Neuronal stem cell (in vitro differentiated cells): ENCODE results near the gene MARK3.

Experiments used
- DNase-seq: peaks from one replicate; pipeline ENCODE4 v3.0.0-alpha.2; 2013; ENCODE audit warnings: low spot score
- H2AFZ ChIP-seq: one replicate; pipeline ENCODE4 v1.6.1; 2013; ENCODE audit warnings: mild to moderate bottlenecking, low read length, inconsistent platforms
- H2AK5ac ChIP-seq: 2 replicates; pipeline ENCODE4 v1.6.1; 2013; ENCODE audit warnings: low read depth, mild to moderate bottlenecking, inconsistent platforms, low read length, moderate library complexity, mixed read lengths
- H2BK120ac ChIP-seq: 2 replicates; pipeline ENCODE4 v1.6.1; 2013; ENCODE audit warnings: low read depth, mild to moderate bottlenecking, inconsistent platforms, low read length, moderate library complexity, mixed read lengths
- H2BK12ac ChIP-seq: one replicate; pipeline ENCODE4 v1.6.1; 2013; ENCODE audit warnings: low read length, inconsistent platforms
- H2BK15ac ChIP-seq: 2 replicates; pipeline ENCODE4 v1.6.1; 2013; ENCODE audit warnings: mild to moderate bottlenecking, low read length, inconsistent platforms, mixed read lengths
- H2BK5ac ChIP-seq: one replicate; pipeline ENCODE4 v1.6.1; 2013; ENCODE audit warnings: inconsistent platforms, mild to moderate bottlenecking, low read length, moderate library complexity
- H3K14ac ChIP-seq: one replicate; pipeline ENCODE4 v1.6.1; 2013; ENCODE audit warnings: low read length, inconsistent platforms
- H3K18ac ChIP-seq: 2 replicates; pipeline ENCODE4 v1.6.1; 2013; ENCODE audit warnings: low read length, inconsistent platforms
- H3K23ac ChIP-seq: 2 replicates; pipeline ENCODE4 v1.6.1; 2013; ENCODE audit warnings: low read depth, mild to moderate bottlenecking, mixed read lengths, low read length, inconsistent platforms; ENCODE audit not compliant: poor library complexity
- H3K27ac ChIP-seq: replicated peaks from 3 replicates; pipeline ENCODE4 v1.5.1; 2013; ENCODE audit warnings: low read length, inconsistent platforms
- H3K27me3 ChIP-seq, 3 experiments: 2 replicates each; pipeline ENCODE4 v1.6.1; 2013; ENCODE audit warnings: low read length in 3 of 3, mild to moderate bottlenecking in 2 of 3, inconsistent platforms in 1 of 3, low read depth in 1 of 3, mixed read lengths in 1 of 3, moderate library complexity in 1 of 3; ENCODE audit not compliant: control insufficient read depth in 3 of 3, insufficient read depth in 3 of 3
- H3K36me3 ChIP-seq, 2 donors: replicated peaks in 1 of 2; 2 replicates each; pipeline ENCODE4 v1.6.1; 2013; ENCODE audit warnings: low read length in 2 of 2; ENCODE audit not compliant: control insufficient read depth in 2 of 2, insufficient read depth in 2 of 2
- H3K4ac ChIP-seq: 2 replicates; pipeline ENCODE4 v1.6.1; 2013; ENCODE audit warnings: inconsistent platforms, mild to moderate bottlenecking, low read length, moderate library complexity
- H3K4me1 ChIP-seq, 2 donors: 1 replicate in 1 of 2; 2 replicates in 1 of 2; pipeline ENCODE4 v1.6.1; 2013; ENCODE audit warnings: low read length in 2 of 2, low read depth in 1 of 2; ENCODE audit not compliant: control insufficient read depth in 2 of 2, insufficient read depth in 1 of 2
- H3K4me2 ChIP-seq: one replicate; pipeline ENCODE4 v1.6.1; 2013; ENCODE audit warnings: mild to moderate bottlenecking, low read length, inconsistent platforms; ENCODE audit not compliant: insufficient read depth, poor library complexity, severe bottlenecking
- H3K4me3 ChIP-seq, 2 donors: 2 replicates each; pipeline ENCODE4 v1.5.1; 2013; ENCODE audit warnings: low read length in 2 of 2, mild to moderate bottlenecking in 2 of 2, inconsistent platforms in 1 of 2, moderate library complexity in 1 of 2
- H3K79me1 ChIP-seq: one replicate; pipeline ENCODE4 v1.6.1; 2013; ENCODE audit warnings: low read depth, mild to moderate bottlenecking, inconsistent platforms, low read length, moderate library complexity
- H3K9ac ChIP-seq: one replicate; pipeline ENCODE4 v1.6.1; 2013; ENCODE audit warnings: mild to moderate bottlenecking, low read depth, low read length, inconsistent platforms; ENCODE audit not compliant: poor library complexity
- H3K9me3 ChIP-seq, 2 donors: replicated peaks in 1 of 2; 2 replicates each; pipeline versions ENCODE3 to v1.6.1; 2013; ENCODE audit warnings: low read length in 2 of 2, mild to moderate bottlenecking in 2 of 2, inconsistent platforms in 1 of 2, low read depth in 1 of 2, mixed read lengths in 1 of 2, moderate library complexity in 1 of 2; ENCODE audit not compliant: control insufficient read depth in 2 of 2, insufficient read depth in 1 of 2
- H4K8ac ChIP-seq: one replicate; pipeline ENCODE4 v1.6.1; 2013; ENCODE audit warnings: low read depth, mild to moderate bottlenecking, inconsistent platforms, low read length, moderate library complexity
- H4K91ac ChIP-seq: one replicate; pipeline ENCODE4 v1.6.1; 2013; ENCODE audit warnings: low read length, low read depth, mild to moderate bottlenecking, inconsistent platforms; ENCODE audit not compliant: poor library complexity
- WGBS, 2 donors: extraction: QIAGEN DNeasy Blood & Tissue Kit; methylation state at CpG; one replicate each; pipeline ENCODE4 v1.1.7; 2013; ENCODE audit warnings: missing lambda C conversion rate in 2 of 2, mixed read lengths in 1 of 2; ENCODE audit not compliant: insufficient read length in 2 of 2, insufficient replicate concordance in 1 of 2; ENCODE audit errors: extremely low coverage in 2 of 2; 5-methylcytosine and 5-hydroxymethylcytosine counted together

The MARK3 gene

DNA sequence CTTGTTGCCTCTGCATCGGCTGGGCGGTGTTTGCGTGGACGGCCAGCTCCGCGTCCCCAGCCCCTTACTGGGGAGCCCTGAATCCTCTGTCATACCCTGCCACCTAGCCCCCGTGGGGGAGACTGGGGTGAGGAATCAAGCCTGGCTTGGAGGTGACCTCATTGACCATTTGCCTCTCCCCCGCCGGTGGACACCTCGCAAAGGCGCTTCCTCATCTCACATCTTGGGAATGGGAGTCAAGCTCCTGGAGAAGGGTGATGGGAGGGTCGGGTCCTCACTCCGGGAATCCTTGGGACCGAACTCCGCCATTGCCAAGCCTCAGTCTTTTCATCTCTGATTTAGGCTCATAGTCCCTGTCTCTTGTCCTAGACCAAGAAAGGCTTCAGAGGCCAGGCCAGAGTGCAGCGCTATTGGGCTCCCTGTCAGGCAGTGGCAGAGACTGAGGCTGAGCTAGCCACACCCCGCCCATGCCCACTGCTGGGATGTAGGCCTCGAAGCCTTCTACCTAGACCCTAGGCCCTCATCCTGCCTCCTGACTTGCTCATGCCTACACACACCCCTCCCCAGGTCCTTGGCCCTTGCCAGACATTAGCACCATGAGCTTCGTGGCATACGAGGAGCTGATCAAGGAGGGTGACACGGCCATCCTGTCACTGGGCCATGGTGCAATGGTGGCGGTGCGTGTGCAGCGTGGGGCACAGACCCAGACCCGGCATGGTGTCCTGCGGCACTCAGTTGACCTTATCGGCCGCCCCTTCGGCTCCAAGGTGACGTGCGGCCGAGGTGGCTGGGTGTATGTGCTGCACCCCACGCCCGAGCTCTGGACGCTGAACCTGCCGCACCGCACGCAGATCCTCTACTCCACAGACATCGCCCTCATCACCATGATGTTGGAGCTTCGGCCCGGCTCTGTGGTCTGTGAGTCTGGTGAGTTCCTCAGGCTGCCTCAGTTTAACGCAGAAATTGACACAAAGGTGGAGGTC, 144.5 kb downstream of the MARK3 start:
- Histone ChIP-seq H3K9ac (peak overlapping the region; percentile 84), H3K4me3 (peak overlapping the region; percentile 94 to 98), H3K79me1 (peaks cover 14% of the 10 kb centered on the region), H3K27me3 (no peaks in the 10 kb centered on the region), H3K27ac (no peak overlapping the region), H3K4ac (no peak overlapping the region), H3K36me3 (peaks cover 0 to 17% of the 10 kb centered on the region in 2 donors), H3K23ac (peak overlapping the region; percentile 89), H3K18ac (peak overlapping the region; percentile 15), H2AFZ (peak overlapping the region; percentile 83), H4K8ac (no peak overlapping the region), H2BK15ac (no peak overlapping the region), H2BK12ac (no peak overlapping the region), H2BK120ac (peak overlapping the region; percentile 54), H3K4me2 (peak overlapping the region; percentile 90), H4K91ac (no peak overlapping the region), H3K4me1 (peaks cover 13 to 24% of the 10 kb centered on the region in 2 donors), H3K9me3 (no peaks in the 10 kb centered on the region), H2BK5ac (peak overlapping the region; percentile 75), H3K14ac (peak overlapping the region; percentile 39), H2AK5ac (peak overlapping the region; percentile 76)
- WGBS, 2 donors, result no CpG with 5 or more reads among the region's 42 CpGs
- DNase-seq, result no peak

DNA sequence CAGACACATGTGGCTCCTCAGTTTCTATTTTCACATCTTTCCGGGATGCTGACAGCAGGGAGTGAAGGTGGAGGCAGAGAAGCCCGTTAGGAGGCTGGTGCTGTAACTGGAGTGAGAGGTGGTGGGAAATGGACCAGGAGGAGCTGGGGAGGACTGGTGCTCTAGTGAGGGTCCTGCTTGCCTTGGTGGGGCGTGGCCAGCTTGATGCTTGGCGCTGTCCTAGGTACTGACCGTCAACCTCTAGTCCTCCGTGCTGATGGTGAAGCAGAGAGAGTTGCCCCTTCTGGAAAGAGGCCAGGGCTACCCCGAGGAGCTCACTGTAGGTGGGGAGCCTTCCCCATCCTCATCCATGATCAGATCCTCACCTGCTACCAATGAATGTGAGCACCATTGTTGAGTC, 145.2 kb downstream of the MARK3 start:
- no peak overlapping the region for H2BK12ac ChIP-seq
- no peak overlapping the region for H3K23ac ChIP-seq
- no peak overlapping the region for H3K27ac ChIP-seq
- no peak overlapping the region for H2BK15ac ChIP-seq
- H2BK120ac ChIP-seq, result no peak overlapping the region
- no peak overlapping the region for H3K9ac ChIP-seq
- no peak overlapping the region for H3K4me2 ChIP-seq
- H4K91ac ChIP-seq, result no peak overlapping the region
- H3K27me3 ChIP-seq, result no peaks in the 10 kb centered on the region
- H3K18ac ChIP-seq, result no peak overlapping the region
- peak overlapping the region in 1 of 2 donors; percentile 98 for H3K4me3 ChIP-seq
- no peak overlapping the region for H3K14ac ChIP-seq
- no peak for DNase-seq
- WGBS, 2 donors, result no CpG with 5 or more reads among the region's 7 CpGs
- no peak overlapping the region for H3K4ac ChIP-seq
- no peak overlapping the region for H4K8ac ChIP-seq
- no peak overlapping the region for H2AFZ ChIP-seq
- peaks cover 14% of the 10 kb centered on the region for H3K79me1 ChIP-seq
- peaks cover 0 to 21% of the 10 kb centered on the region in 2 donors for H3K36me3 ChIP-seq
- H3K4me1 ChIP-seq, result peaks cover 13 to 29% of the 10 kb centered on the region in 2 donors
- no peak overlapping the region for H2AK5ac ChIP-seq
- peaks cover 0 to under 1% of the 10 kb centered on the region in 2 donors for H3K9me3 ChIP-seq
- no peak overlapping the region for H2BK5ac ChIP-seq

DNA sequence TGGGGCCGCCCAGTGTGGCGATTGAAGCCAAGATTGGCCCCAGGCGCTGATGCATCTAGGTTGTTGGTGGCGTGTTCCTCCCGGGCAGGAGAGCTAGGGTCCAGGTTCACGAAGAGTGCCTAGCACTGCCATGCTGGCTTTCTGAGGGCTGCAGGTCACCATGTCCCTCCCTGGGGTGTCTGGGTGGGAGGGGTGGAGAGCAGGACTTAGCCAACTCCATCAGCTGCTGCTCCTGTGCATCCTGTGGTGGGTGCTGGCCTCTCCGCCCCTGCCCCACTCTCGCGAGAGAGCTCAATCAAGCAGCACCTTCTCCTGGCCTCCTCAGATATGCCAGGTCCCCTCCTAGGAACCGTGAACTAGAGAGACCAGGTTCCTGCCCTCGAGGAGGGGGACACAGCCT, 145.6 kb downstream of the MARK3 start:
- H2BK15ac ChIP-seq, result no peak overlapping the region
- H3K4me1 ChIP-seq, result peaks cover 13 to 28% of the 10 kb centered on the region in 2 donors
- no peak overlapping the region for H3K14ac ChIP-seq
- H3K18ac ChIP-seq, result no peak overlapping the region
- H3K4me2 ChIP-seq, result no peak overlapping the region
- H3K79me1 ChIP-seq, result peaks cover 14% of the 10 kb centered on the region
- H3K9ac ChIP-seq, result no peak overlapping the region
- H4K8ac ChIP-seq, result no peak overlapping the region
- H3K27me3 ChIP-seq, result no peaks in the 10 kb centered on the region
- WGBS, 2 donors, result no CpG with 5 or more reads among the region's 11 CpGs
- no peak overlapping the region for H2BK120ac ChIP-seq
- no peak overlapping the region for H2BK12ac ChIP-seq
- H3K4ac ChIP-seq, result no peak overlapping the region
- no peak overlapping the region for H2BK5ac ChIP-seq
- peak overlapping the region in 1 of 2 donors; percentile 98 for H3K4me3 ChIP-seq
- peaks cover 0 to 23% of the 10 kb centered on the region in 2 donors for H3K36me3 ChIP-seq
- no peak overlapping the region for H2AFZ ChIP-seq
- H4K91ac ChIP-seq, result no peak overlapping the region
- no peak overlapping the region for H3K27ac ChIP-seq
- no peak for DNase-seq
- H3K23ac ChIP-seq, result no peak overlapping the region
- peaks cover 0 to 1% of the 10 kb centered on the region in 2 donors for H3K9me3 ChIP-seq
- no peak overlapping the region for H2AK5ac ChIP-seq
